HG03066 (cell line): Measurements from ENCODE around the gene HLA-G.
"Not testable (repeated sequence)": the region's sequence is repeated elsewhere in the genome, so short reads cannot be mapped to it uniquely, and the experiment has no call there.

Experiments
- ATAC-seq: cut with Tn5 transposase; IDR thresholded peaks from one replicate; pipeline ENCODE4 v1.9.1; 2021; ENCODE audit warnings: low read depth; ENCODE audit not compliant: unreplicated experiment

HLA-G gene

DNA sequence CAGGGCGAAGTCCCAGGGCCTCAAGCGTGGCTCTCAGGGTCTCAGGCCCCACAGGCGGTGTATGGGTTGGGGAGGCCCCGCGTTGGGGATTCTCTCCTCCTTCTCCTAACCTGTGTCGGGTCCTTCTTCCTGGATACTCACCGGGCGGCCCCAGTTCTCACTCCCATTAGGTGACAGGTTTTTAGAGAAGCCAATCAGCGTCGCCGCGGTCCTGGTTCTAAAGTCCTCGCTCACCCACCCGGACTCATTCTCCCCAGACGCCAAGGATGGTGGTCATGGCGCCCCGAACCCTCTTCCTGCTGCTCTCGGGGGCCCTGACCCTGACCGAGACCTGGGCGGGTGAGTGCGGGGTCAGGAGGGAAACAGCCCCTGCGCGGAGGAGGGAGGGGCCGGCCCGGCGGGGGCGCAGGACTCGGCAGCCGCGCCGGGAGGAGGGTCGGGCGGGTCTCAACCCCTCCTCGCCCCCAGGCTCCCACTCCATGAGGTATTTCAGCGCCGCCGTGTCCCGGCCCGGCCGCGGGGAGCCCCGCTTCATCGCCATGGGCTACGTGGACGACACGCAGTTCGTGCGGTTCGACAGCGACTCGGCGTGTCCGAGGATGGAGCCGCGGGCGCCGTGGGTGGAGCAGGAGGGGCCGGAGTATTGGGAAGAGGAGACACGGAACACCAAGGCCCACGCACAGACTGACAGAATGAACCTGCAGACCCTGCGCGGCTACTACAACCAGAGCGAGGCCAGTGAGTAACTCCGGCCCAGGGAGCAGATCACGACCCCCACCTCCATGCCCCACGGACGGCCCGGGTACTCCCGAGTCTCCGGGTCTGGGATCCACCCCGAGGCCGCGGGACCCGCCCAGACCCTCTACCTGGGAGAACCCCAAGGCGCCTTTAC is at the start of gene HLA-G:
HLA-G (plus strand) TSS at position 247 of the 892 bp plus-strand sequence; CDS start at position 267, 20 bp downstream.
- no peak for ATAC-seq

DNA sequence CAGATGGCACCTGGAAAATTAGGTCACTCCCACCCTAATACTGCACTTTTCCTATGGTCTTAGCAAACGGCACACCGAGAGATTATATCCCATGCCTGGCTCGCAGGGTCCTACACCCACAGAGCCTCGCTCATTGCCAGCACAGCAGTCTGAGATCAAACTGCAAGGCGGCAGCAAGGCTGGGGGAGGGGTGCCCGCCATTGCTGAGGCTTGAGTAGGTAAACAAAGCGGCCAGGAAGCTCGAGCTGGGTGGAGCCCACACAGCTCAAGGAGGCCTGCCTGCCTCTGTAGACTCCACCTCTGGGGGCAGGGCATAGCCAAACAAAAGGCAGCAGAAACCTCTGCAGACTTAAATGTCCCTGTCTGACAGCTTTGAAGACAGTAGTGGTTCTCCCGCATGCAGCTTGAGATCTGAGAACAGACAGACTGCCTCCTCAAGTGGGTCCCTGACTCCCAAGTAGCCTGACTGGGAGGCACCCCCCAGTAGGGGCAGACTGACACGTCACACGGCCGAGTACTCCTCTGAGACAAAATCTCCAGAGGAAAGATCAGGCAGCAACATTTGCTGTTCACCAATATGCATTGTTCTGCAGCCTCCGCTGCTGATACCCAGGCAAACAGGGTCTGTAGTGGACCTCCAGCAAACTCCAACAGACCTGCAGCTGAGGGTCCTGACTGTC is 47.5 kb upstream of the HLA-G start:
- not testable (repeated sequence) for ATAC-seq

DNA sequence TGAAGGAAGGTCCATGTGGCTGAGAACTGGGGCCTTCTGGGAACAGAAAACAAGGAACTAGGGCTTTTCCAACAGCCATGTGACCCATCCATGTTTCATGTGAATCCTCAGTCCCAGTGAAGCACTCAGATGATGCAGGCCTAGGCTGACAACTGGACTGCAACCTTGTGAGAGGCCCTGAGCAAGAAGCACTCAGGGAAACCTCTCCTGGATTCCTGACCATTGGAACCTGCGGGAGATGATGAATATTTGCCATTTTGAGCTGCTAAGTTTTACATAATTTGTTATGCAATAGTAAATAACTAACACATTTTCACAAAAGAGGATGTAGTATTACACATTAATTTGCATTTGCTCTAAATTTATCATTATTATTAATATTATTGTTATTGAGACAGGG is 38.4 kb upstream of the HLA-G start:
- ATAC-seq: no peak

DNA sequence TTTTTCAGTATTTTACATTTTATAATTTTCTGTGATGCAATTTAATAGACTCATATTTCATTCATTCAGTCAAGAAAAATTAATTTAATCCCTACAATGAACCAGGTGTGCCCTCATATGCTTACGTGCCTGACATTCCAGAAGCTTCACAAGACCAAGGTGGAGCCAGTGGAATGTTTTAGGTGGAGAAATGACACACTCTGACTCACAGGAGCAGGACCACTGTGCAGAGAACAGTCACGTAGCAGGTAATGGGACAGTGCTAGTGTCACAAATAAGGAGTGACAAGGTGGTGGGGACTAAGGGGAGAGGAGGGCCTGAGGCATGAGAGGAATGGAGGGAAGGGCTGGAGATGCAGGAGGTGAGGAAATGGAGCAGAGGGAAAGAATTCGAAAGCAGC is 37.0 kb upstream of the HLA-G start:
- ATAC-seq: no peak

DNA sequence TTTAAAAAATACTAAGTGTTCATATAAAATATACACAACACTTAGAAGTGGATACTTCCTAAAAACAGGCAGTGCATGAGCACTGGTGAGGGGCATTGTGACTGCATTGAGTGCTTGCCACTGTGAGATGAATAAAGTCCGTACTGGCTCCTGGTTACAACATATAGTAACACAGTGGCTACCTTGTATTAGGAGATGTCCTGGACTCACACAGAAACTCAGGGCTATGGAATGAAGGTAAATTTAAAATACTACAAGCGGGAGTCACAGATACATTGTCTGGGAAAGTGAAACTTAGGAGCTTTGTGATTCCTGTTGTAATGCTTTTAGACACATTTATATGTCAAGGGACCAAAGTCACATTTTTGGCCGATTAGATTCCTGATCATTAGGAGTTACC is 36.5 kb upstream of the HLA-G start:
- ATAC-seq: no peak

DNA sequence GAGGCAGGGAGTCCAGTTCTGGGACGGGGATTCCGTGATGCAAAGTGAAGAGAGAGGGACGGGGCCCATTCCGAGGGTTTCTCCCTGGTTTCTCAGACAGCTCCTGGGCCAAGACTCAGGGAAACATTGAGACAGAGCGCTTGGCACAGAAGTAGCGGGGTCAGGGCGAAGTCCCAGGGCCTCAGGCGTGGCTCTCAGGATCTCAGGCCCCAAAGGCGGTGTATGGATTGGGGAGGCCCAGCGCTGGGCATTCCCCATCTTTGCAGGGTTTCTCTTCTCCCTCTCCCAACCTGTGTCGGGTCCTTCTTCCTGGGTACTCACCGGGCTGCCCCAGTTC is 35.9 kb upstream of the HLA-G start:
- no peak for ATAC-seq

DNA sequence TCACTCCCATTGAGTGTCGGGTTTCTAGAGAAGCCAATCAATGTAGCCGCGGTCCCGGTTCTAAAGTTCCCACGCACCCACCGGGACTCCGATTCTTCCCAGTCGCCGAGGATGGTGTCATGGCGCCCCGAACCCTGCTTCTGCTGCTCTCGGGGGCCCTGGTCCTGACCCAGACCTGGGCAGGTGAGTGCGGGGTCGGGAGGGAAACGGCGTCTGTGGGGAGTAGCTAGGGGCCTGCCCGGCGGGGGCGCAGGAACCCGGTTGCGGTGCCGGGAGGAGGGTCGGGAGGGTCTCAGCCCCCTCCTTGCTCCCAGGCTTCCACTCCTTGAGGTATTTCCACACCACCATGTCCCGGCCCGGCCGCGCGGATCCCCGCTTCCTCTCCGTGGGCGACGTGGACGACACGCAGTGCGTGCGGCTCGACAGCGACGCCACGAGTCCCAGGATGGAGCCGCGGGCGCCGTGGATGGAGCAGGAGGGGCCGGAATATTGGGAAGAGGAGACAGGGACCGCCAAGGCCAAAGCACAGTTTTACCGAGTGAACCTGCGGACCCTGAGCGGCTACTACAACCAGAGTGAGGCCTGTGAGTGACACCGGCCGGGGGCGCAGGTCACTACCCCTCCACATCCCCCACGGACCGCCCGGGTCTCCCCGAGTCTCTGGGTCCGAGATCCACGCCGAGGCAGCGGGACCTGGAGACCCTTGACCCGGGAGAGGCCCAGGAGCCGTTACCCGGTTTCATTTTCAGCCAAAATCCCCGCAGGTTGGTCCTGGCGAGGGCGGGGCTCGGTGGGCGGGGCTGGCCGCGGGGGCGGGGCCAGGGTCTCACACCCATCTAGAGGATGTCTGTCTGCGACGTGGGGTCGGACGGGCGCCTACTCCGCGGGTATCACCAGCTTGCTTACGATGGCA is 35.2 kb upstream of the HLA-G start:
- no peak for ATAC-seq

DNA sequence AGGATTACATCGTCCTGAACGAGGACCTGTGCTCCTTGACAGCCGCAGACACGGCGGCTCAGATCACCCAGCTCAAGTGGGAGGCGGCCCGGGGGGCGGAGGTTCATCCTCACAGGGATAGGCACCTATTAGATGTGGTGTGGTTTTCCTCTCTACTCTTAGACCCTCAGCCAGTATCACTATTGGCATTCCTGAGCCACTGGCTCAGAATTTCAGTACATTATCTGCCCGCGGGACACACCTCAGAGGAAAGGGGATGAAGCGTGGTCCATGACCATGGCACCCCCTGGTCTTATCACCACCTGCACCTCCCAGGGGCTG is 34.6 kb upstream of the HLA-G start:
- no peak for ATAC-seq

DNA sequence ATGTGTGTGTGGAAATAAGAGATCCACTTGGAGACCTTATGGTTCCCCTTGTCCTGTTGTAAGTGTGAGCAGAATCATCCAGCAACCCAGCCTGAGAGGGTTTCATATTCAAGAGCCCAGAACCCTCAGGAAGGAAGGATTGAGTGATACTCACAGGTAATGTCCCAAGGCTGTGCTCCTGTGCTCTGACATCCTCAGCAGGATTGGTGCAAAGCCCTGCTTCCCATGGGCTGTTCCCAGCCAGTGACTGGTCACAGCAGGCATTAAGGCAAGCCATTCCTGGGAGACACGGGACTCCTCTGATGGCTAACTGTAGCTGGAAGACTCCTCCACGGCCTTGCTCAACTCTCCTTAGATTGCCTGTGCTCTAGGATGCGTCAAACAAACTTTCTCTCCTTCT is 33.8 kb upstream of the HLA-G start:
- ATAC-seq: no peak

DNA sequence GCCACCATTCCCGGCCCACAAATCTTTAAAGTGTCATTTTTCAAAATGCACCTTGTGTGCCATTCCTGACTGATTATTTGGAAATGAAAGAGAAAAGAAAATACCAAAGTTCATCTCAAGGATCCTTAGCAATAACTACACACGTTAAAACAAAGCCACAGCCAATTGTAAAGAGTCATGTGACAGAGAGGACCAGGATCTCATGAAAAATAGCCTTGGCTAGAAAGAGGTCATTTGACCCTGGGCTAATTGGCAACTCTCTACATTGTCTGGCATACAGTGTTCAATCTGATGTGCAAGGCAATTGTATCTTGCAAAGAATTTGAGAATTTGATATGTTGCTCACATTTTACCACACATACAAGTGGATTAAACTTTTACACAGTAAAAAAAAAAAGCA is 31.6 kb upstream of the HLA-G start:
- no peak for ATAC-seq

DNA sequence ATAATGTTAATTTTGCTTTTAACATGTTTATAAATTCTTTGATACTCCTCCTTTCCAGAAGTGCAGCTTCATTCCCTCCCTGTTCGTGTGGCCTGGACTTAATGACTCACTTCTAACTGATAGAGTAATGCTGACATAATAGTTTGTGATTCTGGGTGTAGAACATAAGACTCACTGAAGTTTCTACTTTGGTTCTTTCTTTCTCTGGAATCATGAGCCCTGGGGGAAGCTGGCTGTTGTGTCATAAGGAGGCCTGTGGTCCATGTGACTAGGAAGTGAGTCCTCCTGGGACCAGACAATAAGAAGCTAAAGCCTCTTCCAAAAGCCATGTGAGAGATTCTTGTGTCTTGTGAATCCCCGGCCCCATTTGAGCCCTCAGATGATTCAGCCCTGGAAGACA is 30.5 kb upstream of the HLA-G start:
- ATAC-seq: no peak

DNA sequence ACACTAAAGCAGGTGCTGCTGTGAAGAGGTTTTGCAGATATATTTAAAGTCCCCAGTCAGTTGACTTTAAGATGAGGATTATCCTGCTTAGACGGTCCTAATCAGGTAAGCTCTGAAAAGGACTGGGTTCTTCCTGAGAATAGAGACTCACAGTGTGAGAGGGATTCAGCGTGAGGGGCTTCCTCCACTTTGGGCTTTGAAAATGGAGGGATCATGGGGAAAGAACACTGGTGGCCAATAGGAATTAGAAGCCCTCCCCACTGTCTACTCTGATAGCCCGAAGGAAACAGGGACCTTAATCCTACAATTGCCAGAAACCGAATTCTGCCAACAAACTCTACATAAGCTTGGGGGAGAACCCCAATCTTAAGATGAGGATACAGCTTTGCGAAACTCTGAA is 29.7 kb upstream of the HLA-G start:
- no peak for ATAC-seq

DNA sequence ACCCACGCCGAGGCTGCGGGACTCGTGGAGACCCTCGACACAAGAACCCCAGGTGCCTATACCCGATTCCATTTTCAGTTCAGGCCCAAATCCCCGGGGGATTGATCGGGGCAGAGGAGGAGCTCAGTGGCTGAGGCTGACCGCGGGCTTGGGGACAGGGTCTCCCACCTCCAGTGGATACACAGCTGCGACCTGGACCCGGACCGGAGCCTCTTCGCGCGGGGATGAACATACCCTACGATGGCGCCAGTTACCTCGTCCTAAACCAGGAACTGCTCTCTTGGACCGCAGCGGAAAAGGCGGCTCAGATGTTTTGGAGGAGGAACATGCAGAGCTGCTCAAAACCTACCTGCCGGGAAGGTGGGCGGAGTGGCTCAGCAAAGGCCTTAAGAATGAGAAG is 27.4 kb upstream of the HLA-G start:
- no peak for ATAC-seq

DNA sequence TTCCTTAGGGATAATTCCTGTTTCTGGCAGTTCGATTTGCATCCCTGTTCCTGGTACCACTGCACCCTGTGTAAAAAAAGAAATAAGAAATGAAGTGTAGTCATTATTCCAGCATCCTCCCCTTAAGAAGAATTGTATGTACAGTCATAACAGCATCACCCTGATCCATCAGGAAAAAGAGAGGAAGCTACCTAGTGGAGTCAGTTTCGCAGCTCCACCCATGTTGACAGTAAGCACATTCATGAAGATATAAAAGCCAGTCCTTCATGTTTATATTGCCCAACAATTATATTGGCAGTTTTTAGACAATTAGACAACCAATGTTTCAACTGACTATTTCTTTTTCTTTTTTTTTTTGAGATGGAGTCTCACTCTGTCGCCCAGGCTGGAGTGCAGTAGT is 21.2 kb upstream of the HLA-G start:
- no peak for ATAC-seq

DNA sequence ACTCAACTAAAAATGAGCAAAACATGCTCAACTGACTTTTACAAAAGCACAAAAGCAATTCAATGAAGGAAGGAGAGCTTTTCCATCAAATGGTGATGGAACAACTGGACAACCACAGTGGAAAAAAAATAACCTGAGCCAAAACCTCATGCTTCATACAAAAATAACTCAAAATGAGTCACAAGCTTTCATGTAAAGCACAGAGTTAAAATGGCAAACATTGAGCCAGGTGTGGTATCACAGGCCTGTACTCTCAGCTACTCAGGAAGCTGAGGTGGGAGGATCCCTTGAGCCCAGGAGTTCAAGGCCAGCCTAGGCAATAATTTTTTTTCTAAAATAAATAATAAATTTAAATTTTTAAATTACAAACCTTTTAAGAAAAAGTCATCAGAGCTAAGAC is 18.4 kb upstream of the HLA-G start:
- no peak for ATAC-seq

DNA sequence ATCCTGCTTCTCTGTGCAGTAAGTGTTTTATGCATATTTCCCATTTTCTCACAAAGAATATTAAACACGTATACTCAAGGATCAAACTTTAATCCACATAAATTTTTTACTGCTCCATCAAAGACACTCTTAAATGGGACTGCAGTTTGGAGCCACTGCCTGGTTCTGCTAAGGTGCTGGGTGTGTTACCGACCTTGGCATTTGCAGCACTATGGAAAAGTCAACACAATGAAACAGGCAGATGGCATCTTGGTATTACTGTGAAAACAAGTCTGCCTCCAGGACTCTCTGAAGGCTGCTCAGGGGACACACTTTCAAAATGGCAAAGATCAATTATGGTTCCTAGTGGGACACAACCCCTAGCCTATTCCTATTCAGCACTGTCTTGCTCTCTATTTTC is 17.3 kb upstream of the HLA-G start:
- no peak for ATAC-seq

DNA sequence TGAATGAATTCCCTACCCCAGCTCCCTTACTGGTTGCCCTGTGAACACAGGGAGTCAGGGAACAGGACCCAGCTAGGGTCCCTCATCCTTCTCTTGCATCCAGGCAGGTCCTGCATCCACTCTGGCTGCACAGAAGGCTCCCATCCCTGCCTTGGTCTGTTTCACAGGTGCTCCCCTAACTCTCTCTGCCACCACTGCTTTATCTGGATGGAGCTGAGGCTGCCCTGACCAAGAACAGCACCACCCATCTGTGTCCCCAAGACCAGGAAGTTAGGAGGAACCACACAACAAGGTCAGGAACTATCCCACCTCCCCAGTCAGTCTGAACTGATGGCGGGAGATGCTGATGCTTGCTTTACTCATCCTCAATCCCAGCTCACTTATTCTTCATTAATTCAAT is 16.2 kb upstream of the HLA-G start:
- ATAC-seq: no peak

DNA sequence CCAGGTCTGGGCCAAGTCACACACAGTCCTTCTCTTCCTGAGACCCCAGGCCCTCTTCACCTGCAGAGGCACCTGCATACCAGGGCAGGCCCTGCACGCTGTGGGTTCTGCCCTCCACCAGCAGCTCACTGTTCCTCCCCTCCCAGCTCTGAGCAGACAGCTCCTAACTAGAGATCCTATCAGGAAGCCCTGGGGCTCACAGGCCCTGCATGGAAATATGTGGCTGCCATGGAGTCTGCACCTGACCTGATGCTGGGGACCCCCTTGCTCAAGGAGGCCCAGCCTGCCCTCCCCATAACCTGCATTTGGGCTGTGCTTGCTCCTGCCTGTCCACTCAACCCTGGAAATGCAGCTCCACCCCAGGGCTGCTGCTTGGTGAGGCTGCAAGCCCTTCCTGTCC is 14.6 kb upstream of the HLA-G start:
- no peak for ATAC-seq

DNA sequence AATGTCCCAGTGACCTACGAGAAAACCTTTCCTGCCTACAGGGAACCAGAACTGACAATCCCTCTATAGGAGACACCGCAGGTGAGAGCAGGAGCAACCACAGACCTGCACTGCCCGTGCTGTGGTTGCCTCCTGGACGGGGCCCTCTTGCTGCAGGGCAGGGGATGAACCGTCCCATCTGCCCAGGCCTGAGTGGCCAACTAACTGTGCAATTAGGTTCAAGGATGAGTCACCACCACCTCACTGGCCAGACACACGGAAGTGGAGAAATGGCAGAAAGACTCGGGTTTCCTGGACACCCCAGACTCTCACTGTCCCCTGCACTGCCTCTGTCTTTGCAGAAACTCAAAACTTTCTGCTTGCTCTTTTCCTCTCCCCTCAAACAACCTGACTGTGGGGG is 13.8 kb upstream of the HLA-G start:
- no peak for ATAC-seq

DNA sequence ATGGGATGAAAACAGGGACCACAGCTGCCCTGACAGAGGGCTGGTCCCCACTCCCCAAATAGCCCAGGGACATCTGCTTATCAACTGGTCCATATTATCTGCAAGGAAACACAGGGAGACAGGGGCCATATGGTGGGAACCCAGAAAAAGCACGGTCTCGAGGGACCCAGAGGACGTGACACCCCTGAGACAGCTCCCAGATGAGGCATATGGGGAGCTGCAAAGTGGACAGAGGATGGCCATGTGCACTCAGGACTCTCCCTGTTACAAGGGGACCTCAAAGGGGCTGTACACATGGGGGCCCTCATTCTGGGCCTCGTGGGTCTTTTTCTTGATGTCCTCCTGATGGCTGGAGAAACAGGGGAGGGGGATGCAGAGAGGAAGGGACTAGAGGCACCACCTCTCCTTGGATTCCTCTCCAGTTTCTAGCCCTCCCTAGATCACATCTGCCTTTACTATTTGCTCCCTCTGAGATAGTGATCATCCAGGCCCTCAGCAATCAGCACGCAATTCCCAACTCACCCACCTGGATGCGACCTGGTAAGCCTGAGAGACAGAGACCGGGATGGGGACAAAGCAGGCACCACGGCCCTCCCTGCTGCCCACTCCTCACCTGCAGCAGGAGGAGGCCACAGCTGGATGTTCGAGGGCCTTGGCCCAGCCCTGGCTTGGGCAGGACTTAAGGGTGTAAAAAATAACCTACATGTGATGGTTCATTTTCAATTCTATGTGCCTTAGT is 13.1 kb upstream of the HLA-G start:
- ATAC-seq: no peak
